ENCODE data around the gene SEC31B.

DNA sequence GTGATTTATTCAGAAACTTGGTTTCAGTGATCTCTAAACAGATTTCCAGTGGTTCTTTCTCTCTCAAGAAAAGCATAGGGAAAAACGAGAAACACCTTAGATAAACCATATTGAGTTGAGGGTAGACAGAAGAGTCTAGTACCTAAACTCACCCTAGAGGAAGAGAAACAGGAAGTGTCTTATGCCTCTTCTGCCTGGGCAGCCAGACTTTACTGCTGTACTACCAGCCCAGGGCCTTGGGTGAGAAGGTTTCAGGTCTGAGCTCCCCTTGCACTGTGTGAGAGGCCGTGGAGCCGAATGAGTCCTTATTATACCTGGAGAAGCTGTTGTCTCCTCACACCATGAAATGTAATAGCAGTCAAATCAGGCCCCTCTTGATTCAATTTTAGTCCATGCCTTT is 34.3 kb upstream of the SEC31B start:
- TF ChIP-seq, protein P1, sequence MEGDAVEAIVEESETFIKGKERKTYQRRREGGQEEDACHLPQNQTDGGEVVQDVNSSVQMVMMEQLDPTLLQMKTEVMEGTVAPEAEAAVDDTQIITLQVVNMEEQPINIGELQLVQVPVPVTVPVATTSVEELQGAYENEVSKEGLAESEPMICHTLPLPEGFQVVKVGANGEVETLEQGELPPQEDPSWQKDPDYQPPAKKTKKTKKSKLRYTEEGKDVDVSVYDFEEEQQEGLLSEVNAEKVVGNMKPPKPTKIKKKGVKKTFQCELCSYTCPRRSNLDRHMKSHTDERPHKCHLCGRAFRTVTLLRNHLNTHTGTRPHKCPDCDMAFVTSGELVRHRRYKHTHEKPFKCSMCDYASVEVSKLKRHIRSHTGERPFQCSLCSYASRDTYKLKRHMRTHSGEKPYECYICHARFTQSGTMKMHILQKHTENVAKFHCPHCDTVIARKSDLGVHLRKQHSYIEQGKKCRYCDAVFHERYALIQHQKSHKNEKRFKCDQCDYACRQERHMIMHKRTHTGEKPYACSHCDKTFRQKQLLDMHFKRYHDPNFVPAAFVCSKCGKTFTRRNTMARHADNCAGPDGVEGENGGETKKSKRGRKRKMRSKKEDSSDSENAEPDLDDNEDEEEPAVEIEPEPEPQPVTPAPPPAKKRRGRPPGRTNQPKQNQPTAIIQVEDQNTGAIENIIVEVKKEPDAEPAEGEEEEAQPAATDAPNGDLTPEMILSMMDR (optimal IDR thresholded peaks at IDR 0.05 in 1 of 3, IDR thresholded peaks at IDR 0.05 in 1 of 3, conservative IDR thresholded peaks at IDR 0.05 in 1 of 3; ENCODE audit: extremely low read depth in 1 of 3, insufficient read depth in 2 of 3, low read length in 3 of 3) = no peak
- TF ChIP-seq EZH2 (IDR thresholded peaks at IDR 0.05; ENCODE audit: low read length) = no peak
